IMR-90 (cell line): Measurements from ENCODE around the gene PAFAH1B1. TPM values are rescaled to one million over a fixed set of nuclear protein-coding genes. Genes with fewer than 3 reads are reported as not detected.

Experiments used
- ATAC-seq: fragments of 200-7000 bp; cut with Tn5 transposase; 2 replicates; pipeline ENCODE4 v1.9.1; 2020; ENCODE audit warnings: low read depth, mild to moderate bottlenecking, moderate library complexity
- BruUV-seq: library from RNA; stranded (reverse); fragments of 400-500 nt; replicated peaks from 2 replicates; lab custom pipeline; 2021; lab: Mats Ljungman, UMichigan
- CTCF ChIA-PET: fragments of 300-600 bp; formaldehyde crosslinking; extraction: SDS; loops from one replicate; lab custom pipeline; 2021; ENCODE audit warnings: antibody characterized with exemption; lab: Yijun Ruan, JAX
- POLR2A ChIA-PET: fragments of 300-600 bp; sonication (Branson Sonifier 250); formaldehyde crosslinking; loops from one replicate; lab custom pipeline; 2022; ENCODE audit warnings: antibody characterized with exemption; ENCODE audit not compliant: unreplicated experiment; lab: Charles Lee
- DNase-seq: peaks from one replicate; pipeline ENCODE4 v3.0.0; 2013
- H2AFZ ChIP-seq: replicated peaks from 2 replicates; pipeline ENCODE3; 2013; ENCODE audit warnings: low read length, mild to moderate bottlenecking; ENCODE audit not compliant: poor library complexity
- H2AK5ac ChIP-seq: 2 replicates; pipeline ENCODE4 v1.6.1; 2013; ENCODE audit warnings: low read depth, low read length, inconsistent platforms
- H2AK9ac ChIP-seq: replicated peaks from 2 replicates; pipeline ENCODE3; 2013; ENCODE audit warnings: mild to moderate bottlenecking, low read depth, low read length, moderate library complexity; ENCODE audit not compliant: poor library complexity
- H2BK120ac ChIP-seq: 2 replicates; pipeline ENCODE4 v1.6.1; 2013; ENCODE audit warnings: low read depth, low read length, inconsistent platforms
- H2BK15ac ChIP-seq: 3 replicates; pipeline ENCODE4 v1.6.1; 2013; ENCODE audit warnings: low read depth, low read length, inconsistent platforms
- H2BK20ac ChIP-seq: 2 replicates; pipeline ENCODE4 v1.6.1; 2013; ENCODE audit warnings: low read depth, mild to moderate bottlenecking, inconsistent platforms, low read length, moderate library complexity
- H2BK5ac ChIP-seq: 2 replicates; pipeline ENCODE4 v1.6.1; 2013; ENCODE audit warnings: mild to moderate bottlenecking, low read depth, low read length, inconsistent platforms; ENCODE audit not compliant: poor library complexity, severe bottlenecking
- H3K14ac ChIP-seq: replicated peaks from 2 replicates; pipeline ENCODE4 v1.6.1; 2013; ENCODE audit warnings: low read depth, low read length, inconsistent platforms
- H3K18ac ChIP-seq: 2 replicates; pipeline ENCODE4 v1.6.1; 2013; ENCODE audit warnings: low read depth, low read length, control low read depth
- H3K23ac ChIP-seq: 2 replicates; pipeline ENCODE4 v1.6.1; 2013; ENCODE audit warnings: low read depth, low read length, inconsistent platforms
- H3K27ac ChIP-seq: 2 replicates; pipeline ENCODE4 v1.5.1; 2013; ENCODE audit warnings: mild to moderate bottlenecking, control low read depth, low read length; ENCODE audit not compliant: insufficient read depth
- H3K27me3 ChIP-seq: 2 replicates; pipeline ENCODE4 v1.6.1; 2013; ENCODE audit warnings: low read length; ENCODE audit not compliant: control insufficient read depth, insufficient read depth
- H3K36me3 ChIP-seq: 2 replicates; pipeline ENCODE4 v1.6.1; 2013; ENCODE audit warnings: low read length, mixed read lengths; ENCODE audit not compliant: control insufficient read depth, insufficient read depth
- H3K4ac ChIP-seq: 2 replicates; pipeline ENCODE4 v1.6.1; 2013; ENCODE audit warnings: low read depth, low read length, inconsistent platforms
- H3K4me1 ChIP-seq: 2 replicates; pipeline ENCODE4 v1.6.1; 2013; ENCODE audit warnings: low read length, mixed read lengths; ENCODE audit not compliant: control insufficient read depth, insufficient read depth
- H3K4me2 ChIP-seq: 2 replicates; pipeline ENCODE4 v1.6.1; 2013; ENCODE audit warnings: low read depth, mild to moderate bottlenecking, control low read depth, low read length, moderate library complexity
- H3K4me3 ChIP-seq: 2 replicates; pipeline ENCODE4 v1.5.1; 2013; ENCODE audit warnings: low read depth, mild to moderate bottlenecking, control low read depth, low read length, moderate library complexity; ENCODE audit not compliant: insufficient read depth
- H3K56ac ChIP-seq: 2 replicates; pipeline ENCODE4 v1.6.1; 2013; ENCODE audit warnings: low read length, inconsistent platforms; ENCODE audit not compliant: insufficient read depth; ENCODE audit errors: extremely low read depth
- H3K79me1 ChIP-seq, 2 experiments: 2 replicates each; pipeline ENCODE4 v1.6.1; 2013; ENCODE audit warnings: low read length in 2 of 2, inconsistent platforms in 1 of 2, low read depth in 1 of 2
- H3K9ac ChIP-seq: 2 replicates; pipeline ENCODE4 v1.6.1; 2013; ENCODE audit warnings: low read depth, low read length, control low read depth
- H3K9me1 ChIP-seq: 2 replicates; pipeline ENCODE4 v1.6.1; 2013; ENCODE audit warnings: low read length, inconsistent platforms; ENCODE audit not compliant: insufficient read depth
- H3K9me3 ChIP-seq: 2 replicates; pipeline ENCODE4 v1.6.1; 2013; ENCODE audit warnings: low read length; ENCODE audit not compliant: control insufficient read depth, insufficient read depth
- H4K20me1 ChIP-seq: 2 replicates; pipeline ENCODE4 v1.6.1; 2013; ENCODE audit warnings: low read length, inconsistent platforms; ENCODE audit not compliant: insufficient read depth
- H4K5ac ChIP-seq: 2 replicates; pipeline ENCODE4 v1.6.1; 2013; ENCODE audit warnings: mild to moderate bottlenecking, low read depth, low read length, control low read depth
- H4K8ac ChIP-seq, 2 experiments: 2 replicates each; pipeline ENCODE4 v1.6.1; 2013; ENCODE audit warnings: low read depth in 2 of 2, low read length in 2 of 2, control low read depth in 1 of 2, inconsistent platforms in 1 of 2
- H4K91ac ChIP-seq: 2 replicates; pipeline ENCODE4 v1.6.1; 2013; ENCODE audit warnings: low read depth, low read length, inconsistent platforms; ENCODE audit not compliant: insufficient read depth
- CHD1 ChIP-seq: IDR thresholded peaks from 2 replicates; pipeline ENCODE4 v1.6.1; 2012; ENCODE audit warnings: low read depth, low read length, improper control_type of control experiment
- FOS ChIP-seq: fragments of 150-350 bp; IDR thresholded peaks from 2 replicates; pipeline ENCODE4 v1.6.1; 2016; ENCODE audit warnings: low read depth, low read length
- NFE2L2 ChIP-seq: fragments of 150-350 bp; IDR thresholded peaks from 2 replicates; pipeline ENCODE4 v1.6.1; 2016; ENCODE audit warnings: low read depth, mild to moderate bottlenecking, low read length
- RCOR1 ChIP-seq: IDR thresholded peaks from 2 replicates; pipeline ENCODE4 v1.6.1; 2012; ENCODE audit warnings: mild to moderate bottlenecking, low read length, improper control_type of control experiment; ENCODE audit not compliant: insufficient replicate concordance
- whole genome bisulfite sequencing, 2 experiments: methylation state at CpG; one replicate each; pipeline versions ENCODE4 v1.1.5 to v1.1.7; 2013; ENCODE audit warnings: missing lambda C conversion rate in 2 of 2; ENCODE audit not compliant: insufficient read length in 1 of 2; ENCODE audit errors: extremely low coverage in 2 of 2; 5-methylcytosine and 5-hydroxymethylcytosine counted together
- dilution Hi-C: fragments of 300-500 bp; cut with HindIII; formaldehyde crosslinking; loops from one replicate; pipeline ENCODE4 v1.14.3; 2018; ENCODE audit warnings: low sequenced_read_pairs; ENCODE audit not compliant: unreplicated experiment
- in situ Hi-C: fragments of 300-500 bp; cut with MboI; formaldehyde crosslinking; loops from 3 replicates; pipeline ENCODE4 v1.14.3; 2019; ENCODE audit warnings: low sequenced_read_pairs, inconsistent platforms, mixed read lengths
- intact Hi-C: fragments of 100-400 bp; cut with micrococcal nuclease; formaldehyde crosslinking; loops from 2 replicates; pipeline ENCODE4 v1.10.0; 2022
- polyA plus RNA-seq, 3 experiments: library from polyadenylated mRNA; depleted of rRNA; stranded (reverse); fragments of >200 nt; gene quantifications; 2 replicates each; pipeline ENCODE4 v1.2.3, GENCODE V29; 2012; ENCODE audit warnings: low replicate concordance in 1 of 3
- total RNA-seq: library from RNA; depleted of rRNA; stranded (reverse); fragments of >200 nt; gene quantifications from 2 replicates; pipeline ENCODE4 v1.2.3, GENCODE V29; 2012
- TF ChIP-seq, protein P1 (sequence below): fragments of 150-350 bp; IDR thresholded peaks from 2 replicates; pipeline ENCODE4 v1.6.1; 2016; ENCODE audit warnings: low read depth, mild to moderate bottlenecking, low read length, moderate library complexity, borderline replicate concordance
- TF ChIP-seq, protein P2 (sequence below): conservative IDR thresholded peaks from 2 replicates; pipeline ENCODE4 v1.5.1; 2012; ENCODE audit warnings: mild to moderate bottlenecking, low read depth, low read length, improper control_type of control experiment

PAFAH1B1 gene
- total and polyA plus RNA-seq, 2 of the 4 experiments (the other 2 are of a cell fraction), result 64.5 to 127 TPM

GRCh38 chr17:2695961-2696760 lies 102.7 kb downstream of the PAFAH1B1 start:
- Histone ChIP-seq H4K20me1 (no peaks in the 10 kb centered on the region), H2AK9ac (no peak overlapping the region), H3K14ac (no peak overlapping the region), H2AFZ (no peak overlapping the region), H3K27me3 (no peaks in the 10 kb centered on the region), H3K27ac (no peak overlapping the region), H3K4me2 (no peak overlapping the region), H3K18ac (no peak overlapping the region), H2BK20ac (no peak overlapping the region), H3K4ac (no peak overlapping the region), H2BK5ac (no peak overlapping the region), H3K79me1 (0 out of 4 replicates have a peak, but pooled peaks cover 0 to 3% of the 10 kb centered on the region in 2 experiments), H2BK120ac (no peak overlapping the region), H2AK5ac (no peak overlapping the region), H3K4me3 (no peak overlapping the region), H3K36me3 (peaks cover 58% of the 10 kb centered on the region), H3K56ac (no peak overlapping the region), H4K91ac (no peak overlapping the region), H4K8ac (no peak overlapping the region), H2BK15ac (no peak overlapping the region), H4K5ac (no peak overlapping the region), H3K9ac (no peak overlapping the region), H3K9me1 (no peaks in the 10 kb centered on the region), H3K4me1 (no peaks in the 10 kb centered on the region), H3K23ac (no peak overlapping the region), H3K9me3 (no peaks in the 10 kb centered on the region)
- ChIA-PET CTCF (interaction anchor here (0.7 kb wide), 1 partner anchor 13 kb away, joined by 3 read pairs; no protein-coding TSS in a partner anchor), POLR2A (interaction anchor here (0.6 kb wide), 1 partner anchor 14 kb away, joined by 8 read pairs; no protein-coding TSS in a partner anchor)
- BruUV-seq, result no TSS peak
- intact Hi-C loops (no loop called here), in situ Hi-C loops (no loop called here), dilution Hi-C loops (no loop called here)
- TF ChIP-seq, protein P1, sequence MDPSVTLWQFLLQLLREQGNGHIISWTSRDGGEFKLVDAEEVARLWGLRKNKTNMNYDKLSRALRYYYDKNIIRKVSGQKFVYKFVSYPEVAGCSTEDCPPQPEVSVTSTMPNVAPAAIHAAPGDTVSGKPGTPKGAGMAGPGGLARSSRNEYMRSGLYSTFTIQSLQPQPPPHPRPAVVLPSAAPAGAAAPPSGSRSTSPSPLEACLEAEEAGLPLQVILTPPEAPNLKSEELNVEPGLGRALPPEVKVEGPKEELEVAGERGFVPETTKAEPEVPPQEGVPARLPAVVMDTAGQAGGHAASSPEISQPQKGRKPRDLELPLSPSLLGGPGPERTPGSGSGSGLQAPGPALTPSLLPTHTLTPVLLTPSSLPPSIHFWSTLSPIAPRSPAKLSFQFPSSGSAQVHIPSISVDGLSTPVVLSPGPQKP, result no peak
- TF ChIP-seq NFE2L2 (no peak), FOS (no peak), RCOR1 (no peak), CHD1 (no peak)
- TF ChIP-seq, protein P2, sequence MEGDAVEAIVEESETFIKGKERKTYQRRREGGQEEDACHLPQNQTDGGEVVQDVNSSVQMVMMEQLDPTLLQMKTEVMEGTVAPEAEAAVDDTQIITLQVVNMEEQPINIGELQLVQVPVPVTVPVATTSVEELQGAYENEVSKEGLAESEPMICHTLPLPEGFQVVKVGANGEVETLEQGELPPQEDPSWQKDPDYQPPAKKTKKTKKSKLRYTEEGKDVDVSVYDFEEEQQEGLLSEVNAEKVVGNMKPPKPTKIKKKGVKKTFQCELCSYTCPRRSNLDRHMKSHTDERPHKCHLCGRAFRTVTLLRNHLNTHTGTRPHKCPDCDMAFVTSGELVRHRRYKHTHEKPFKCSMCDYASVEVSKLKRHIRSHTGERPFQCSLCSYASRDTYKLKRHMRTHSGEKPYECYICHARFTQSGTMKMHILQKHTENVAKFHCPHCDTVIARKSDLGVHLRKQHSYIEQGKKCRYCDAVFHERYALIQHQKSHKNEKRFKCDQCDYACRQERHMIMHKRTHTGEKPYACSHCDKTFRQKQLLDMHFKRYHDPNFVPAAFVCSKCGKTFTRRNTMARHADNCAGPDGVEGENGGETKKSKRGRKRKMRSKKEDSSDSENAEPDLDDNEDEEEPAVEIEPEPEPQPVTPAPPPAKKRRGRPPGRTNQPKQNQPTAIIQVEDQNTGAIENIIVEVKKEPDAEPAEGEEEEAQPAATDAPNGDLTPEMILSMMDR, result no peak
- DNase-seq, result no peak
- WGBS, 2 experiments, result 90% methylated on average over 21 of the region's 36 CpGs; no CpG with 5 or more reads in 1 of the 2 experiments
- no peak for ATAC-seq
